Kidney (tissue), 14 donors: ENCODE data around the gene SH3PXD2A. TPM values are rescaled to one million over a fixed set of nuclear protein-coding genes. Genes with fewer than 3 reads are reported as not detected.

ENCODE experiments used
- DNase-seq, 5 donors: peaks; one replicate each; pipeline ENCODE4 v3.0.0-alpha.2; 2013 to 2020
- FAIRE-seq: peaks from 2 replicates; lab custom pipeline; 2012; peaks lifted over from hg19 to GRCh38; lab: Jason Lieb, UNC
- H3K27ac ChIP-seq, 2 donors: one replicate each; pipeline ENCODE4 v1.7.0; 2013; ENCODE audit warnings: low read depth in 2 of 2, low read length in 2 of 2, inconsistent platforms in 1 of 2
- H3K27me3 ChIP-seq: one replicate; pipeline ENCODE4 v1.7.1; 2013; ENCODE audit warnings: low read length, inconsistent platforms; ENCODE audit not compliant: control insufficient read depth, insufficient read depth
- H3K36me3 ChIP-seq, 3 donors: one replicate each; pipeline versions ENCODE4 v1.7.0 to v1.7.1; 2013; ENCODE audit warnings: low read length in 3 of 3, control low read depth in 1 of 3, inconsistent platforms in 1 of 3; ENCODE audit not compliant: insufficient read depth in 3 of 3, control insufficient read depth in 2 of 3
- H3K4me1 ChIP-seq, 3 donors: one replicate each; pipeline versions ENCODE4 v1.7.0 to v1.7.1; 2013; ENCODE audit warnings: low read length in 3 of 3, inconsistent platforms in 1 of 3, low read depth in 1 of 3; ENCODE audit not compliant: control insufficient read depth in 2 of 3, insufficient read depth in 2 of 3
- H3K4me3 ChIP-seq, 3 donors: one replicate each; pipeline versions ENCODE4 v1.7.0 to v1.8.1; 2013; ENCODE audit warnings: low read length in 3 of 3, control low read depth in 1 of 3, inconsistent platforms in 1 of 3
- H3K9ac ChIP-seq, 3 donors: one replicate each; pipeline versions ENCODE4 v1.7.0 to v1.7.1; 2013; ENCODE audit warnings: low read length in 3 of 3, control low read depth in 1 of 3, inconsistent platforms in 1 of 3
- H3K9me3 ChIP-seq, 3 donors: one replicate each; pipeline versions ENCODE4 v1.7.0 to v1.7.1; 2013; ENCODE audit warnings: low read length in 3 of 3, control low read depth in 1 of 3, inconsistent platforms in 1 of 3; ENCODE audit not compliant: control insufficient read depth in 2 of 3, insufficient read depth in 1 of 3
- CTCF ChIP-seq: IDR thresholded peaks from 3 replicates; pipeline ENCODE4 v1.5.1; 2012; ENCODE audit warnings: mild to moderate bottlenecking, moderate library complexity, borderline replicate concordance; ENCODE audit not compliant: insufficient read depth; ENCODE audit errors: extremely low read depth
- intact Hi-C: fragments of 100-400 bp; cut with DNase I; formaldehyde crosslinking; loops from one replicate; pipeline ENCODE4 v1.11.1; 2022
- polyA plus RNA-seq: library from polyadenylated mRNA; stranded (reverse); fragments of 350-450 nt; fragmentation: Illumina TruSeq; extraction: RNeasy Lipid Tissue Mini Kit (QIAGEN cat#74804); gene quantifications from one replicate; pipeline ENCODE4 v1.2.3, GENCODE V29; 2014; ENCODE audit warnings: low read depth, low replicate concordance; ENCODE audit not compliant: insufficient read depth
- total RNA-seq: library from RNA; stranded (reverse); fragmentation: NEBNext Ultra II Directional; extraction: Animal tissue kit (Norgen Biotek cat#: 25700); gene quantifications from one replicate; pipeline ENCODE4 v1.2.1, GENCODE V29; 2021
- donor health status: control.
- donor health status: control.
- donor health status: control.
- donor health status: control.
- donor health status: control.
- donor health status: DM: yes; HTN: yes; CAD: no.
- donor health status: Normal renal cell carcinoma (clear cell type).

SH3PXD2A gene
- total and polyA plus RNA-seq, 2 donors from 2014 or later = 2.4 to 20.1 TPM

- no peaks in the 10 kb centered on the region for H3K9me3 ChIP-seq
- no peaks in the 10 kb centered on the region for H3K27me3 ChIP-seq
- DNase-seq (peak in 2 of 5 donors; percentile 43 to 54), FAIRE-seq (no peak)
- no peaks in the 10 kb centered on the region for H3K36me3 ChIP-seq
- H3K9ac ChIP-seq = no peak overlapping the region
- TF ChIP-seq CTCF = no peak
- intact Hi-C loops = no loop called here
- peaks cover 0 to 6% (median 0%) of the 10 kb centered on the region in 3 donors for H3K4me1 ChIP-seq
- H3K4me3 ChIP-seq = no peak overlapping the region
- no peak overlapping the region for H3K27ac ChIP-seq
Measured at GRCh38 chr10:103716206-103717160, 138.9 kb downstream of the SH3PXD2A start.

- DNase-seq (no peak), FAIRE-seq (no peak)
- intact Hi-C loops = no loop called here
- Histone ChIP-seq H3K9ac (no peak overlapping the region), H3K36me3 (no peaks in the 10 kb centered on the region), H3K27ac (no peak overlapping the region), H3K9me3 (no peaks in the 10 kb centered on the region), H3K4me1 (peaks cover 0 to 6% (median 0%) of the 10 kb centered on the region in 3 donors), H3K27me3 (no peaks in the 10 kb centered on the region), H3K4me3 (no peak overlapping the region)
- no peak for TF ChIP-seq CTCF
Measured at GRCh38 chr10:103715430-103715829, 139.9 kb downstream of the SH3PXD2A start.

DNA sequence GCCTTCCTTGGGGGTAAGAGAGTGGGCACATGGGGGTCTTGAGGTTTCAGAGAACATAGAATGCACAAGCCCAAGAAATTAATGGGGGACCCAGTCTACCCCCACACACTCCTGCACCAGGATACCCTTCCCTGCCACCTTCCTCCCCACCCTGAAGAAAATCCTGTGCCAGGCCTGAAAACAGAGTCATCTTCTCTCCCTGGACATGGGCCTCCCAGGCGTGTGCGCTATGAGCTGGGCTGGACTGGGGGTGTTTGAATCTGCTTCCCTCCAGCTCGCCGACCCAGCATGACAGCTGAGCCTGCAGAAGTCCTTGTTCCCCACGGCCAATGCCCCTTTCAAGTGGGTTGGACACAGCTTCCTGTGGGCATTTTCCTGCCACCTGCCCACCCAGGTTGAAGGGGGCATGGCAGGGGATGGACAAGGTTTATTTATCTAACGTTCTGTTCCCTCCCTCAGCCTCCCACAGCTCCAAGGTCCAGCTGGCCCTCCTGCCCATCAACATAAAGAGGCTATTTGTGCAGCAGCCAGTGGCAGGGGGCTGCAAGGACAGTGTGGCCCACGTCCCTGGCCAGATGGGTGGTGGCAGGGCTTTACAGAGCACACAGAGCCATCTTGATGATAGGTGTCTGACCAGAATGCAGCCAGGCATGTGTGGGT lies 141.0 kb downstream of the SH3PXD2A start:
- DNase-seq (no peak), FAIRE-seq (no peak)
- H3K27me3 ChIP-seq = no peaks in the 10 kb centered on the region
- no peak for TF ChIP-seq CTCF
- no peaks in the 10 kb centered on the region for H3K36me3 ChIP-seq
- no peaks in the 10 kb centered on the region for H3K9me3 ChIP-seq
- peaks cover 0 to 6% (median 0%) of the 10 kb centered on the region in 3 donors for H3K4me1 ChIP-seq
- H3K9ac ChIP-seq = no peak overlapping the region
- no peak overlapping the region for H3K27ac ChIP-seq
- H3K4me3 ChIP-seq = no peak overlapping the region
- intact Hi-C loops = loop anchor here (5.0 kb wide), 1 partner anchor 148 kb away; no protein-coding TSS in a partner anchor
